ENCODE data around the gene FER.

DNA sequence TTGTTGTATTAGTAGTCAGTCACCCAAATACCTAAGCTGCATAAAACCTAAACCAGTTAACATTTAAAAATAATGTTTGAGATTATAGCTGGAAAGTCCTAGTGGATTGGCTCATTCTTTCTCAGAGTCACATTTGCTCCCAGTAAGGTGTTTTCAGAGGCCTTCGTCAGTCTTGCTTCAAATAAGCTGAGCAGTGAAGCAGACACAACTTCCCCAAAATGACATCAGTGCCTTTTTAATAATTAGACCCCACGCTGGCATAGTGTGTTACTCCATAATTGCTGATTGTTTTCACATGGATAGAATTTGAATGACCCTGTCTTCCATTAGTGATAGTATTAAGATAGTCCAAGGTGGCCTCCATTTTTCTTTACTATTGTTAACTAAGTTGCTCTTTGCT, 416.3 kb downstream of the FER start:
- TF ChIP-seq, protein P1, sequence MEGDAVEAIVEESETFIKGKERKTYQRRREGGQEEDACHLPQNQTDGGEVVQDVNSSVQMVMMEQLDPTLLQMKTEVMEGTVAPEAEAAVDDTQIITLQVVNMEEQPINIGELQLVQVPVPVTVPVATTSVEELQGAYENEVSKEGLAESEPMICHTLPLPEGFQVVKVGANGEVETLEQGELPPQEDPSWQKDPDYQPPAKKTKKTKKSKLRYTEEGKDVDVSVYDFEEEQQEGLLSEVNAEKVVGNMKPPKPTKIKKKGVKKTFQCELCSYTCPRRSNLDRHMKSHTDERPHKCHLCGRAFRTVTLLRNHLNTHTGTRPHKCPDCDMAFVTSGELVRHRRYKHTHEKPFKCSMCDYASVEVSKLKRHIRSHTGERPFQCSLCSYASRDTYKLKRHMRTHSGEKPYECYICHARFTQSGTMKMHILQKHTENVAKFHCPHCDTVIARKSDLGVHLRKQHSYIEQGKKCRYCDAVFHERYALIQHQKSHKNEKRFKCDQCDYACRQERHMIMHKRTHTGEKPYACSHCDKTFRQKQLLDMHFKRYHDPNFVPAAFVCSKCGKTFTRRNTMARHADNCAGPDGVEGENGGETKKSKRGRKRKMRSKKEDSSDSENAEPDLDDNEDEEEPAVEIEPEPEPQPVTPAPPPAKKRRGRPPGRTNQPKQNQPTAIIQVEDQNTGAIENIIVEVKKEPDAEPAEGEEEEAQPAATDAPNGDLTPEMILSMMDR (conservative IDR thresholded peaks at IDR 0.05), result no peak
- no peak for TF ChIP-seq EZH2 (IDR thresholded peaks at IDR 0.05; ENCODE audit: low read depth)
